H1 (cell line): ENCODE measurements around the gene GOLGB1. TPM values are rescaled to one million over a fixed set of nuclear protein-coding genes. Genes with fewer than 3 reads are reported as not detected.

ENCODE experiments used
- CTCF ChIA-PET: fragments of 300-600 bp; sonication (Branson Sonifier 250); formaldehyde crosslinking; loops from one replicate; lab custom pipeline; 2021; ENCODE audit not compliant: partially characterized antibody; lab: Charles Lee
- POLR2A ChIA-PET: fragments of 300-600 bp; sonication (Branson Sonifier 250); formaldehyde crosslinking; loops from one replicate; lab custom pipeline; 2021; ENCODE audit warnings: inconsistent platforms; ENCODE audit not compliant: partially characterized antibody; lab: Charles Lee
- DNase-seq, 2 experiments: peaks; one replicate each; pipeline versions ENCODE4 v3.0.0 to v3.0.0-alpha.2; 2010 to 2022; ENCODE audit warnings: low spot score in 2 of 2, low read depth in 1 of 2, mixed read lengths in 1 of 2
- FAIRE-seq: peaks from 2 replicates; lab custom pipeline; 2011; peaks lifted over from hg19 to GRCh38; lab: Jason Lieb, UNC
- H2AFZ ChIP-seq: 2 replicates; pipeline ENCODE4 v1.8.1; 2012; ENCODE audit warnings: low read length, inconsistent platforms
- H2AK5ac ChIP-seq: 2 replicates; pipeline ENCODE4 v1.6.1; 2013; ENCODE audit warnings: low read depth, low read length
- H2BK120ac ChIP-seq: replicated peaks from 2 replicates; pipeline ENCODE3; 2013; ENCODE audit warnings: low read depth, low read length, inconsistent platforms
- H2BK12ac ChIP-seq: 2 replicates; pipeline ENCODE4 v1.6.1; 2013; ENCODE audit warnings: low read depth, low read length
- H2BK15ac ChIP-seq: 2 replicates; pipeline ENCODE4 v1.6.1; 2013; ENCODE audit warnings: low read length
- H2BK20ac ChIP-seq: 2 replicates; pipeline ENCODE4 v1.6.1; 2013; ENCODE audit warnings: low read length
- H2BK5ac ChIP-seq: 2 replicates; pipeline ENCODE4 v1.6.1; 2013; ENCODE audit warnings: low read depth, low read length
- H3K14ac ChIP-seq: 2 replicates; pipeline ENCODE4 v1.6.1; 2013; ENCODE audit warnings: inconsistent platforms; ENCODE audit not compliant: insufficient read length
- H3K18ac ChIP-seq: 2 replicates; pipeline ENCODE4 v1.6.1; 2013; ENCODE audit warnings: low read length; ENCODE audit errors: extremely low read depth
- H3K23ac ChIP-seq: 2 replicates; pipeline ENCODE4 v1.6.1; 2013; ENCODE audit warnings: inconsistent platforms; ENCODE audit not compliant: insufficient read length
- H3K23me2 ChIP-seq: 2 replicates; pipeline ENCODE4 v1.6.1; 2013; ENCODE audit warnings: low read depth, low read length
- H3K27ac ChIP-seq: 2 replicates; pipeline ENCODE4 v1.6.1; 2011; ENCODE audit warnings: low read depth, low read length, inconsistent platforms
- H3K27me3 ChIP-seq, 4 experiments: replicated peaks in 1 of 4; 1 replicate in 1 of 4; 2 replicates in 3 of 4; pipeline versions ENCODE4 v1.6.1 to v1.8.1; 2011 to 2013; ENCODE audit warnings: low read length in 3 of 4, mild to moderate bottlenecking in 3 of 4, inconsistent platforms in 2 of 4, mixed read lengths in 2 of 4, moderate library complexity in 1 of 4; ENCODE audit not compliant: control insufficient read depth in 3 of 4, insufficient read depth in 3 of 4; ENCODE audit errors: extremely low read depth in 1 of 4
- H3K36me3 ChIP-seq, 4 experiments: 2 replicates each; pipeline versions ENCODE4 v1.6.1 to v1.8.1; 2011 to 2013; ENCODE audit warnings: mild to moderate bottlenecking in 4 of 4, low read length in 3 of 4, moderate library complexity in 2 of 4, control low read depth in 1 of 4, inconsistent platforms in 1 of 4; ENCODE audit not compliant: insufficient read depth in 4 of 4, control insufficient read depth in 2 of 4
- H3K4ac ChIP-seq: replicated peaks from 2 replicates; pipeline ENCODE3; 2013; ENCODE audit warnings: low read length, low read depth, mixed read lengths, inconsistent platforms; ENCODE audit not compliant: insufficient read length
- H3K4me1 ChIP-seq, 4 experiments: replicated peaks in 1 of 4; 1 replicate in 1 of 4; 2 replicates in 3 of 4; pipeline versions ENCODE4 v1.6.1 to v1.8.1; 2011 to 2013; ENCODE audit warnings: low read length in 3 of 4, inconsistent platforms in 2 of 4, mixed read lengths in 1 of 4; ENCODE audit not compliant: insufficient read depth in 4 of 4, control insufficient read depth in 3 of 4
- H3K4me2 ChIP-seq, 2 experiments: 2 replicates each; pipeline versions ENCODE4 v1.6.1 to v1.8.1; 2011 to 2013; ENCODE audit warnings: low read depth in 2 of 2, low read length in 2 of 2, control low read depth in 1 of 2, inconsistent platforms in 1 of 2, mild to moderate bottlenecking in 1 of 2; ENCODE audit not compliant: insufficient read depth in 1 of 2
- H3K4me3 ChIP-seq, 4 experiments: fragments of 200-600, 300-600 bp in 1 of 4; sonication (generic), shearing (Covaris generic), sonication (Bioruptor Twin) in 1 of 4; 2 replicates each; pipeline versions ENCODE4 v1.5.1 to v1.8.1; 2011 to 2016; ENCODE audit warnings: low read length in 4 of 4, low read depth in 3 of 4, control low read depth in 2 of 4, inconsistent platforms in 2 of 4, mild to moderate bottlenecking in 2 of 4, mixed read lengths in 1 of 4, moderate library complexity in 1 of 4; ENCODE audit not compliant: insufficient read depth in 2 of 4; ENCODE audit errors: extremely low read depth in 1 of 4
- H3K56ac ChIP-seq: replicated peaks from 2 replicates; pipeline ENCODE3; 2013; ENCODE audit warnings: low read depth, mild to moderate bottlenecking, mixed read lengths, low read length, inconsistent platforms; ENCODE audit not compliant: insufficient read length
- H3K79me1 ChIP-seq: 2 replicates; pipeline ENCODE4 v1.6.1; 2013; ENCODE audit warnings: low read depth, low read length, control low read depth
- H3K79me2 ChIP-seq, 2 experiments: 2 replicates each; pipeline versions ENCODE4 v1.6.1 to v1.8.1; 2012 to 2013; ENCODE audit warnings: low read length in 2 of 2, mild to moderate bottlenecking in 2 of 2, inconsistent platforms in 1 of 2; ENCODE audit not compliant: insufficient read depth in 2 of 2, control insufficient read depth in 1 of 2
- H3K9ac ChIP-seq, 4 experiments: replicated peaks in 1 of 4; 1 replicate in 1 of 4; 2 replicates in 3 of 4; pipeline versions ENCODE4 v1.6.1 to v1.8.1; 2011 to 2013; ENCODE audit warnings: low read depth in 3 of 4, low read length in 3 of 4, control low read depth in 2 of 4, mild to moderate bottlenecking in 2 of 4, moderate library complexity in 2 of 4, inconsistent platforms in 1 of 4; ENCODE audit errors: extremely low read depth in 1 of 4
- H3K9me3 ChIP-seq, 2 experiments: 2 replicates each; pipeline versions ENCODE4 v1.6.1 to v1.8.1; 2012 to 2013; ENCODE audit warnings: mild to moderate bottlenecking in 2 of 2, moderate library complexity in 2 of 2, control low read depth in 1 of 2, inconsistent platforms in 1 of 2, low read depth in 1 of 2, low read length in 1 of 2, mixed read lengths in 1 of 2; ENCODE audit not compliant: insufficient read depth in 2 of 2
- H4K20me1 ChIP-seq, 2 experiments: replicated peaks in 1 of 2; 2 replicates each; pipeline versions ENCODE3 to v1.8.1; 2011 to 2013; ENCODE audit warnings: inconsistent platforms in 2 of 2, low read length in 2 of 2, mild to moderate bottlenecking in 1 of 2; ENCODE audit not compliant: insufficient read depth in 2 of 2, control insufficient read depth in 1 of 2
- H4K5ac ChIP-seq: 2 replicates; pipeline ENCODE4 v1.6.1; 2013; ENCODE audit warnings: low read length, low read depth, mixed read lengths, inconsistent platforms; ENCODE audit not compliant: insufficient read length
- H4K8ac ChIP-seq: 2 replicates; pipeline ENCODE4 v1.8.0; 2013; ENCODE audit warnings: mild to moderate bottlenecking, moderate library complexity, low read length, inconsistent platforms; ENCODE audit not compliant: insufficient read depth; ENCODE audit errors: extremely low read depth
- H4K91ac ChIP-seq: replicated peaks from 2 replicates; pipeline ENCODE3; 2013; ENCODE audit warnings: low read length, mixed read lengths, inconsistent platforms; ENCODE audit not compliant: insufficient read length
- CBX8 ChIP-seq: fragments of 300-800, 300-1000 bp; sonication (generic); IDR thresholded peaks from 2 replicates; pipeline ENCODE4 v1.7.1; 2016; ENCODE audit warnings: low read depth, low read length, borderline replicate concordance
- E2F6 ChIP-seq: IDR thresholded peaks from 2 replicates; pipeline ENCODE4 v1.6.1; 2012; ENCODE audit warnings: inconsistent platforms
- KDM1A ChIP-seq: fragments of 200-600, 300-600 bp; sonication (generic); IDR thresholded peaks from 2 replicates; pipeline ENCODE4 v1.7.1; 2016; ENCODE audit warnings: mild to moderate bottlenecking, low read length, borderline replicate concordance
- MAFK ChIP-seq: IDR thresholded peaks from 2 replicates; pipeline ENCODE4 v1.6.1; 2012; ENCODE audit warnings: low read depth, mild to moderate bottlenecking, improper control_type of control experiment, low read length
- SIX5 ChIP-seq: IDR thresholded peaks from 2 replicates; pipeline ENCODE4 v1.6.1; 2011; ENCODE audit warnings: mild to moderate bottlenecking, low read depth, low read length
- ZNF274 ChIP-seq: IDR thresholded peaks from 2 replicates; pipeline ENCODE4 v1.7.0; 2012; ENCODE audit warnings: low read length, borderline replicate concordance; ENCODE audit errors: extremely low read depth
- polyA plus RNA-seq, 7 experiments: library from polyadenylated mRNA; depleted of rRNA in 3 of 7; stranded (reverse) in 5 of 7; unstranded in 2 of 7; fragments of >200 nt in 5 of 7; fragments of 200-250 nt in 2 of 7; gene quantifications; 1 replicate in 5 of 7; 2 replicates in 1 of 7; 4 replicates in 1 of 7; pipeline versions ENCODE4 v1.2.1 to v1.2.3, GENCODE V29; 2011 to 2013; ENCODE audit warnings: missing spikeins in 2 of 7, mixed read lengths in 2 of 7
- total RNA-seq: library from RNA; stranded (reverse); fragmentation: NEBNext Ultra II Directional; extraction: Animal tissue kit (Norgen Biotek cat#: 25700); gene quantifications from 2 replicates; pipeline ENCODE4 v1.2.1, GENCODE V29; 2021

The GOLGB1 gene
- total and polyA plus RNA-seq, 2 of the 8 experiments (the other 6 are each of a cell fraction or from before 2014, with no cell fraction given): 5.9 to 28.5 TPM

- H3K4me2 ChIP-seq: no peak overlapping the region
- DNase-seq (no peak), FAIRE-seq (no peak)
- H3K14ac ChIP-seq: no peak overlapping the region
- H3K4ac ChIP-seq: no peak overlapping the region
- no peak overlapping the region for H3K18ac ChIP-seq
- no peaks in the 10 kb centered on the region for H4K20me1 ChIP-seq
- no peak overlapping the region for H3K56ac ChIP-seq
- no peak overlapping the region for H2BK120ac ChIP-seq
- no peak overlapping the region for H3K9ac ChIP-seq
- H2BK15ac ChIP-seq: no peak overlapping the region
- no peaks in the 10 kb centered on the region for H3K9me3 ChIP-seq
- H3K27ac ChIP-seq: no peak overlapping the region
- no peak overlapping the region for H2BK20ac ChIP-seq
- no peaks in the 10 kb centered on the region for H3K79me2 ChIP-seq
- peaks cover 2 to 37% (median 18%) of the 10 kb centered on the region in 4 experiments; a peak in 6 of 8 replicates for H3K36me3 ChIP-seq
- no peak overlapping the region for H4K91ac ChIP-seq
- H2BK12ac ChIP-seq: no peak overlapping the region
- no peak overlapping the region for H3K23ac ChIP-seq
- no peak overlapping the region for H2AK5ac ChIP-seq
- H2BK5ac ChIP-seq: no peak overlapping the region
- no peak overlapping the region for H4K5ac ChIP-seq
- no peak overlapping the region for H4K8ac ChIP-seq
- H3K23me2 ChIP-seq: no peaks in the 10 kb centered on the region
- CTCF ChIA-PET: interaction anchor here (0.6 kb wide), 1 partner anchor 117 kb away, joined by 4 read pairs; no protein-coding TSS in a partner anchor
- no peak overlapping the region for H2AFZ ChIP-seq
- no peaks in the 10 kb centered on the region for H3K27me3 ChIP-seq
- H3K79me1 ChIP-seq: no peaks in the 10 kb centered on the region
- no peak overlapping the region for H3K4me3 ChIP-seq
- TF ChIP-seq ZNF274 (no peak), MAFK (no peak), KDM1A (no peak), SIX5 (no peak), CBX8 (no peak), E2F6 (no peak)
- TF ChIP-seq, all 59 proteins: peak for 0
- no peaks in the 10 kb centered on the region for H3K4me1 ChIP-seq
- POLR2A ChIA-PET: no interaction called here
Observed at GRCh38 chr3:121670676-121671075, 78.9 kb downstream of the GOLGB1 start.
